Testis (tissue), 2 donors: Measurements from ENCODE around the gene MB21D2.

Experiments
- POLR2A ChIP-seq: fragments of 450-650 bp; IDR thresholded peaks from one replicate; pipeline ENCODE4 v1.6.1; 2017; ENCODE audit warnings: antibody characterized with exemption, mild to moderate bottlenecking, moderate library complexity
- TF ChIP-seq, protein P1 (sequence below), 3 experiments: fragments of 450-650 bp in 2 of 3; fragments of 200-600 bp in 1 of 3; sonication (generic) in 1 of 3; IDR thresholded peaks; one replicate each; pipeline ENCODE4 v1.5.1; 2016 to 2019; ENCODE audit warnings: antibody characterized with exemption in 3 of 3, mild to moderate bottlenecking in 2 of 3, moderate library complexity in 1 of 3

DNA sequence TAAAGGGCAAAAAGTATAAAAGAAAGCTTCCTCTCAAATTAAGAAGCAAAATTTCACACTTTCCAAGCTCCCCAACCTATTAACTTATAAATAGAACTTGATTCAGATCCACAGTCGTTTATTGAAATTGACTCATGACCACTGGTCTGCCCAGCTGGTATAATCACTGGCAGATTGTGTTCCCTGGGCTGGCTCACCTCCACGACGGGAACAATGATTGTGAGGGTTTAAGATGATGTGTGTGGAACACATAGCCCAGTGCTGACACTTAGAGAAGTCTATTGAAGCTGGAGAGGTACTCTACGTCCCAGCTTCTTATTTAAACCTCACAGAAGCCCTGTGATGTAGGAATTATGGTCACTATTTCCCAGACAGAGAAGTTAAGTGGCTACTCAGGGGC lies 90.4 kb downstream of the MB21D2 start:
- TF ChIP-seq, protein P1, sequence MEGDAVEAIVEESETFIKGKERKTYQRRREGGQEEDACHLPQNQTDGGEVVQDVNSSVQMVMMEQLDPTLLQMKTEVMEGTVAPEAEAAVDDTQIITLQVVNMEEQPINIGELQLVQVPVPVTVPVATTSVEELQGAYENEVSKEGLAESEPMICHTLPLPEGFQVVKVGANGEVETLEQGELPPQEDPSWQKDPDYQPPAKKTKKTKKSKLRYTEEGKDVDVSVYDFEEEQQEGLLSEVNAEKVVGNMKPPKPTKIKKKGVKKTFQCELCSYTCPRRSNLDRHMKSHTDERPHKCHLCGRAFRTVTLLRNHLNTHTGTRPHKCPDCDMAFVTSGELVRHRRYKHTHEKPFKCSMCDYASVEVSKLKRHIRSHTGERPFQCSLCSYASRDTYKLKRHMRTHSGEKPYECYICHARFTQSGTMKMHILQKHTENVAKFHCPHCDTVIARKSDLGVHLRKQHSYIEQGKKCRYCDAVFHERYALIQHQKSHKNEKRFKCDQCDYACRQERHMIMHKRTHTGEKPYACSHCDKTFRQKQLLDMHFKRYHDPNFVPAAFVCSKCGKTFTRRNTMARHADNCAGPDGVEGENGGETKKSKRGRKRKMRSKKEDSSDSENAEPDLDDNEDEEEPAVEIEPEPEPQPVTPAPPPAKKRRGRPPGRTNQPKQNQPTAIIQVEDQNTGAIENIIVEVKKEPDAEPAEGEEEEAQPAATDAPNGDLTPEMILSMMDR (IDR thresholded peaks at IDR 0.05) = no peak
- no peak for TF ChIP-seq POLR2A
